Nephron (organoid): Measurements from ENCODE around the gene CCNK.

ENCODE experiments used
- H3K27ac Mint-ChIP-seq, 3 experiments: 2 replicates each; pipeline ENCODE4 v1.8.0; 2020; ENCODE audit warnings: mixed read lengths in 3 of 3, mild to moderate bottlenecking in 2 of 3, moderate library complexity in 1 of 3
- H3K27me3 Mint-ChIP-seq: 2 replicates; pipeline ENCODE4 v1.8.0; 2021; ENCODE audit warnings: low read depth, mild to moderate bottlenecking, moderate library complexity, mixed read lengths
- H3K36me3 Mint-ChIP-seq: 2 replicates; pipeline ENCODE4 v1.8.0; 2020; ENCODE audit warnings: low read depth, mixed read lengths
- H3K4me1 Mint-ChIP-seq: 2 replicates; pipeline ENCODE4 v1.8.0; 2020; ENCODE audit warnings: mixed read lengths
- H3K4me3 Mint-ChIP-seq, 3 experiments: 2 replicates each; pipeline ENCODE4 v1.8.0; 2020; ENCODE audit warnings: mild to moderate bottlenecking in 3 of 3, mixed read lengths in 3 of 3, moderate library complexity in 2 of 3
- H3K9me3 Mint-ChIP-seq: 2 replicates; pipeline ENCODE4 v1.8.0; 2020; ENCODE audit warnings: mixed read lengths
- CTCF ChIP-seq, 3 experiments: fragments of 200-600 bp; sonication (generic); IDR thresholded peaks; one replicate each; pipeline ENCODE4 v1.5.0; 2021; ENCODE audit warnings: antibody characterized with exemption in 3 of 3; ENCODE audit not compliant: unreplicated experiment in 3 of 3

CCNK gene

GRCh38 chr14:99550387-99550992 lies 69.3 kb downstream of the CCNK start:
- Mint-ChIP-seq H3K36me3 (no peaks in the 10 kb centered on the region), H3K27ac (peak overlapping the region; percentile 49 to 61 (median 61)), H3K4me1 (peaks cover 45% of the 10 kb centered on the region), H3K27me3 (peaks cover 4% of the 10 kb centered on the region), H3K4me3 (no peak overlapping the region), H3K9me3 (no peaks in the 10 kb centered on the region)
- no peak for TF ChIP-seq CTCF (IDR thresholded peaks at IDR 0.05; ENCODE audit: unreplicated experiment in 3 of 3)

- Mint-ChIP-seq H3K27ac (peak overlapping the region; percentile 49 to 61 (median 61)), H3K9me3 (no peaks in the 10 kb centered on the region), H3K36me3 (no peaks in the 10 kb centered on the region), H3K27me3 (peaks cover 7% of the 10 kb centered on the region), H3K4me3 (no peak overlapping the region), H3K4me1 (peaks cover 41% of the 10 kb centered on the region)
- TF ChIP-seq CTCF (IDR thresholded peaks at IDR 0.05; ENCODE audit: unreplicated experiment in 3 of 3), result no peak
Measured at GRCh38 chr14:99551034-99551922, 70.1 kb downstream of the CCNK start.

- TF ChIP-seq CTCF (IDR thresholded peaks at IDR 0.05; ENCODE audit: unreplicated experiment in 3 of 3), result no peak
- no peak overlapping the region for H3K4me3 Mint-ChIP-seq
- H3K4me1 Mint-ChIP-seq, result peaks cover 36% of the 10 kb centered on the region
- no peaks in the 10 kb centered on the region for H3K36me3 Mint-ChIP-seq
- no peak overlapping the region for H3K27ac Mint-ChIP-seq
- H3K9me3 Mint-ChIP-seq, result no peaks in the 10 kb centered on the region
- peaks cover 7% of the 10 kb centered on the region for H3K27me3 Mint-ChIP-seq
Measured at GRCh38 chr14:99552021-99552553, 70.9 kb downstream of the CCNK start.

GRCh38 chr14:99552572-99553216 lies 71.5 kb downstream of the CCNK start:
- no peaks in the 10 kb centered on the region for H3K36me3 Mint-ChIP-seq
- no peak overlapping the region for H3K4me3 Mint-ChIP-seq
- H3K4me1 Mint-ChIP-seq, result peaks cover 36% of the 10 kb centered on the region
- no peak for TF ChIP-seq CTCF (IDR thresholded peaks at IDR 0.05; ENCODE audit: unreplicated experiment in 3 of 3)
- H3K27ac Mint-ChIP-seq, result no peak overlapping the region
- H3K9me3 Mint-ChIP-seq, result no peaks in the 10 kb centered on the region
- peaks cover 7% of the 10 kb centered on the region for H3K27me3 Mint-ChIP-seq

- peaks cover 13% of the 10 kb centered on the region for H3K27me3 Mint-ChIP-seq
- peak overlapping the region; percentile 27 to 73 (median 63) for H3K27ac Mint-ChIP-seq
- H3K36me3 Mint-ChIP-seq, result no peaks in the 10 kb centered on the region
- TF ChIP-seq CTCF (IDR thresholded peaks at IDR 0.05; ENCODE audit: unreplicated experiment in 3 of 3), result no peak
- H3K4me3 Mint-ChIP-seq, result no peak overlapping the region
- peaks cover 22% of the 10 kb centered on the region for H3K4me1 Mint-ChIP-seq
- H3K9me3 Mint-ChIP-seq, result no peaks in the 10 kb centered on the region
Measured at GRCh38 chr14:99554184-99554583, 73.0 kb downstream of the CCNK start.
